ENCODE measurements around the gene SKP2.

DNA sequence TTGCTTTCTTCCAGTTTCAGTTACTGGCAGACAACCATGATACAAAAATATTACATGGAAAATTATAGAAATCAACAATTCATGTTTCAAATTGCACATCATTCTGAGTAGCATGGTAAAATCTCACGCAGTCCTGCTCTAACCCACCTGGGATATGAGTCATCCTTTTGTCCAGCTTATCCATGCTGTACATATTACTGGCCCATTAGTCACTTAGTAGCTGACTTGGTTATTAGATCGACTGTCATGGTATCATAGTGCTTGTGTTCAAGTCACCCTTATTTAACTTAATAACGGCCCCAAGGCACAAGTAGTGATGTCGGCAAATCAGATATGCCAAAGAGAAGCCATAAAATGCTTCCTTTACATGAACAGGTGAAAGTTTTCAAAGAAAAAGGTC, 48.6 kb downstream of the SKP2 start:
- no peak for TF ChIP-seq POLR2A (IDR thresholded peaks at IDR 0.05)
- TF ChIP-seq CTCF (IDR thresholded peaks at IDR 0.05), result no peak

Measured in upper lobe of left lung (tissue), 4 donors.